ENCODE measurements around the gene HMCES.
A peak's percentile ranks its signal among the peaks of the same experiment; 100 is the strongest.

HMCES gene

DNA sequence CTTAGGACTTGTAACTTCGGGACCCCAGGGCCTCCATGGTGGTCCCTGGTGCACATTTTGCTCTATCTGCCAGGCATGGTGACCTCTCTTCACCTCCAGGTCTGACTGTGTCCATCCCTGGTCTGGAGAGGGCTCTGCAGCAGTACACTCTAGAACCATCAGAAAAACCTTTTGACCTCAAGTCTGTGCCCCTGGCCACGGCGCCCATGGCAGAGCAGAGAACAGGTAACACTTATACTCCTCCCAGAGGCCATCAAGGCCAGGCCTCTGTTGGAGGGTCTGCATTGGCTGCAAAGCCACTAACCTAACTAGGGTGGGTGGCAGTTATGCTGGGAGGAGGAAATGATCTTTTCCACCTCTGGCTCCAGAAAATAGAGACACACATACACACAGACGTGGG, 10.3 kb upstream of the HMCES start:
- Histone ChIP-seq H3K27me3 (ENCODE audit: insufficient read depth, low read length, poor library complexity) (no peaks in the 10 kb centered on the region), H3K4me2 (ENCODE audit: insufficient read depth, low read length) (no peak overlapping the region), H4K20me1 (ENCODE audit: insufficient read depth, low read length) (no peaks in the 10 kb centered on the region), H3K79me2 (ENCODE audit: insufficient read depth, low read length) (no peaks in the 10 kb centered on the region), H3K4me1 (ENCODE audit: insufficient read depth, low read length) (no peaks in the 10 kb centered on the region), H3K9me3 (ENCODE audit: insufficient read depth, low read length, severe bottlenecking) (no peaks in the 10 kb centered on the region), H2AFZ (ENCODE audit: low read depth, low read length) (no peak overlapping the region), H3K36me3 (ENCODE audit: insufficient read depth, low read length) (peaks cover 97% of the 10 kb centered on the region), H3K9ac (ENCODE audit: low read depth, low read length) (no peak overlapping the region), H3K27ac (ENCODE audit: low read length) (no peak overlapping the region), H3K4me3 (ENCODE audit: low read depth in 1 of 2, low read length in 2 of 2) (no peak overlapping the region)
- ATAC-seq (ENCODE audit: insufficient read depth, low read depth) = no peak
- TF ChIP-seq, protein P1, sequence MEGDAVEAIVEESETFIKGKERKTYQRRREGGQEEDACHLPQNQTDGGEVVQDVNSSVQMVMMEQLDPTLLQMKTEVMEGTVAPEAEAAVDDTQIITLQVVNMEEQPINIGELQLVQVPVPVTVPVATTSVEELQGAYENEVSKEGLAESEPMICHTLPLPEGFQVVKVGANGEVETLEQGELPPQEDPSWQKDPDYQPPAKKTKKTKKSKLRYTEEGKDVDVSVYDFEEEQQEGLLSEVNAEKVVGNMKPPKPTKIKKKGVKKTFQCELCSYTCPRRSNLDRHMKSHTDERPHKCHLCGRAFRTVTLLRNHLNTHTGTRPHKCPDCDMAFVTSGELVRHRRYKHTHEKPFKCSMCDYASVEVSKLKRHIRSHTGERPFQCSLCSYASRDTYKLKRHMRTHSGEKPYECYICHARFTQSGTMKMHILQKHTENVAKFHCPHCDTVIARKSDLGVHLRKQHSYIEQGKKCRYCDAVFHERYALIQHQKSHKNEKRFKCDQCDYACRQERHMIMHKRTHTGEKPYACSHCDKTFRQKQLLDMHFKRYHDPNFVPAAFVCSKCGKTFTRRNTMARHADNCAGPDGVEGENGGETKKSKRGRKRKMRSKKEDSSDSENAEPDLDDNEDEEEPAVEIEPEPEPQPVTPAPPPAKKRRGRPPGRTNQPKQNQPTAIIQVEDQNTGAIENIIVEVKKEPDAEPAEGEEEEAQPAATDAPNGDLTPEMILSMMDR (IDR thresholded peaks at IDR 0.05; ENCODE audit: borderline replicate concordance, extremely low read depth, low read length, poor library complexity, severe bottlenecking) = no peak
- no peak for TF ChIP-seq EZH2 (IDR thresholded peaks at IDR 0.05; ENCODE audit: borderline replicate concordance, low read depth, low read length, severe bottlenecking)
- DNase-seq = no peak

DNA sequence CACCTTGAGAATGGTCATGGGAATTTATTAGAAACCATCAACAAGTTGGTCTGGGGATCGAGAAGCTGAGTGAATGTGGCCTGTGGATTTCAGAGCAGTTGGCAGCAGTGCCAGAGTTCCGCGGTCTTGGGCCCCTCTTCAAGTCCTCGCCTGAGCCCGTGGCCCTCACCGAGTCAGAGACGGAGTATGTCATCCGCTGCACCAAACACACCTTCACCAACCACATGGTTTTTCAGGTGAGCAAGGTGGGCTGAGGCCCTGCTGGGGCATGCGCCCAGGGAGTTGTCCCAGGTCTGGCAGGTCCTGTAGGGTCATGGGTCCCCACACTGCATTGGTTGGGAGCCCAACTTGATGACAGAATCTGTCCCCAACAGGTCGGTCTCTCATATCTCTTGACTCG, 7.0 kb upstream of the HMCES start:
- H3K9ac ChIP-seq (ENCODE audit: low read depth, low read length) = no peak overlapping the region
- H3K36me3 ChIP-seq (ENCODE audit: insufficient read depth, low read length) = peaks cover 92% of the 10 kb centered on the region

DNA sequence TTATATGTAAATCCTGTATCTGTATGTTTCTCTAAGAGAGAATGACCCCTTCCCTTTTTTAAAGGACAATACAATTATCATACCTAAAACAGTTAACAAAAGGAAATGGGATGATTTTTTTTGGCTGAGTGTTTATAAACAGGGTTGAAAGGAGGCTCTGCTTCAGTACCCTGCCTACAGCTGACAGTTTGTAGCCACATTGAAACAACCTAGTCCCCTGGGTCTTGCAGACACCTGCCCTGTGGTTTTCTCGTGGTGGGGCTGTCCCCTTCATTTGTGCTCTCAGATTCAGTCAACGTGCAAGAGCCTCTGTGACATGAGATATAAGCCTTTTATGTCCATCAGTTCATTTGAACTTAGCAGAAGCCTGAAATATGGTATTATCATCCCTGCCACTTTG, 2.3 kb upstream of the HMCES start:
- Histone ChIP-seq H2AFZ (ENCODE audit: low read depth, low read length) (no peak overlapping the region), H3K79me2 (ENCODE audit: insufficient read depth, low read length) (peaks cover 23% of the 10 kb centered on the region), H3K36me3 (ENCODE audit: insufficient read depth, low read length) (peaks cover 62% of the 10 kb centered on the region), H3K27me3 (ENCODE audit: insufficient read depth, low read length, poor library complexity) (no peaks in the 10 kb centered on the region), H3K27ac (ENCODE audit: low read length) (peak overlapping the region; percentile 95), H4K20me1 (ENCODE audit: insufficient read depth, low read length) (no peaks in the 10 kb centered on the region), H3K4me1 (ENCODE audit: insufficient read depth, low read length) (peaks cover 63% of the 10 kb centered on the region), H3K9ac (ENCODE audit: low read depth, low read length) (peak overlapping the region; percentile 32), H3K4me3 (ENCODE audit: low read depth in 1 of 2, low read length in 2 of 2) (no peak overlapping the region), H3K9me3 (ENCODE audit: insufficient read depth, low read length, severe bottlenecking) (no peaks in the 10 kb centered on the region), H3K4me2 (ENCODE audit: insufficient read depth, low read length) (peak overlapping the region; percentile 12)
- ATAC-seq (ENCODE audit: insufficient read depth, low read depth) (peak; percentile 66), DNase-seq (peak; percentile 83)
- TF ChIP-seq, protein P1 (IDR thresholded peaks at IDR 0.05; ENCODE audit: borderline replicate concordance, extremely low read depth, low read length, poor library complexity, severe bottlenecking) = no peak
- TF ChIP-seq EZH2 (IDR thresholded peaks at IDR 0.05; ENCODE audit: borderline replicate concordance, low read depth, low read length, severe bottlenecking) = no peak

More for the DNA sequence above, 7.0 kb upstream of the HMCES start:
- ATAC-seq (ENCODE audit: insufficient read depth, low read depth) (no peak), DNase-seq (no peak)
- Histone ChIP-seq H2AFZ (ENCODE audit: low read depth, low read length) (no peak overlapping the region), H3K4me2 (ENCODE audit: insufficient read depth, low read length) (no peak overlapping the region), H3K9me3 (ENCODE audit: insufficient read depth, low read length, severe bottlenecking) (no peaks in the 10 kb centered on the region), H3K27me3 (ENCODE audit: insufficient read depth, low read length, poor library complexity) (no peaks in the 10 kb centered on the region), H3K79me2 (ENCODE audit: insufficient read depth, low read length) (no peaks in the 10 kb centered on the region), H3K4me1 (ENCODE audit: insufficient read depth, low read length) (peaks cover 25% of the 10 kb centered on the region), H3K4me3 (ENCODE audit: low read depth in 1 of 2, low read length in 2 of 2) (no peak overlapping the region), H4K20me1 (ENCODE audit: insufficient read depth, low read length) (no peaks in the 10 kb centered on the region), H3K27ac (ENCODE audit: low read length) (no peak overlapping the region)
- no peak for TF ChIP-seq EZH2 (IDR thresholded peaks at IDR 0.05; ENCODE audit: borderline replicate concordance, low read depth, low read length, severe bottlenecking)
- TF ChIP-seq, protein P1 (IDR thresholded peaks at IDR 0.05; ENCODE audit: borderline replicate concordance, extremely low read depth, low read length, poor library complexity, severe bottlenecking) = no peak
